Measurements from ENCODE around the gene COL9A3. TPM values are rescaled to one million over a fixed set of nuclear protein-coding genes. Genes with fewer than 3 reads are reported as not detected.

COL9A3 gene
- total and polyA plus RNA-seq, 2 of the 8 experiments (the other 6 are each of a cell fraction or from before 2014, with no cell fraction given), result 21.7 to 80.1 TPM

GRCh38 chr20:62790075-62790474, 26.8 kb upstream of the COL9A3 start:
- no peak overlapping the region for H3K9ac ChIP-seq (replicated peaks in 1 of 4; ENCODE audit: extremely low read depth in 1 of 4, low read depth in 3 of 4, low read length in 3 of 4)
- no peak overlapping the region for H3K4me3 ChIP-seq (ENCODE audit: extremely low read depth in 1 of 4, insufficient read depth in 2 of 4, low read depth in 3 of 4, low read length in 4 of 4)
- no peak for DNase-seq (ENCODE audit: low read depth in 1 of 2, low spot score in 2 of 2)
- H3K4me2 ChIP-seq (ENCODE audit: insufficient read depth in 1 of 2, low read depth in 2 of 2, low read length in 2 of 2), result no peak overlapping the region
- no peak overlapping the region for H4K5ac ChIP-seq (ENCODE audit: insufficient read length, low read depth, low read length)
- H2AFZ ChIP-seq (ENCODE audit: low read length), result no peak overlapping the region
- peak overlapping the region; percentile 47 for H3K4ac ChIP-seq (replicated peaks; ENCODE audit: insufficient read length, low read depth, low read length)
- no peaks in the 10 kb centered on the region for H3K9me3 ChIP-seq (ENCODE audit: insufficient read depth in 2 of 2, low read depth in 1 of 2, low read length in 1 of 2)
- ChIA-PET CTCF (ENCODE audit: partially characterized antibody) (interaction anchor here (0.9 to 6.4 kb wide), 30 partner anchors 7 to 290 kb away, joined by 3 to 65 read pairs (median 10); partner anchors contain the start of gene NTSR1), POLR2A (ENCODE audit: partially characterized antibody) (interaction anchor here (1.5 kb wide), 1 partner anchor 10 kb away, joined by 4 read pairs; no protein-coding TSS in a partner anchor)
- FAIRE-seq, result no peak
- no peak overlapping the region for H3K56ac ChIP-seq (replicated peaks; ENCODE audit: insufficient read length, low read depth, low read length)
- no peak overlapping the region for H2BK20ac ChIP-seq (ENCODE audit: low read length)
- H2BK12ac ChIP-seq (ENCODE audit: low read depth, low read length), result no peak overlapping the region; the same call in 1 of the 2 replicates
- peaks cover 0 to 10% (median 4%) of the 10 kb centered on the region in 4 experiments; a peak in 5 of 7 replicates for H3K27me3 ChIP-seq (replicated peaks in 1 of 4; ENCODE audit: control insufficient read depth in 3 of 4, extremely low read depth in 1 of 4, insufficient read depth in 3 of 4, low read length in 3 of 4)
- peaks cover 0 to 8% (median 5%) of the 10 kb centered on the region in 4 experiments; a peak in 4 of 7 replicates for H3K4me1 ChIP-seq (replicated peaks in 1 of 4; ENCODE audit: control insufficient read depth in 3 of 4, insufficient read depth in 4 of 4, low read length in 3 of 4)
- H2BK120ac ChIP-seq (replicated peaks; ENCODE audit: low read depth, low read length), result no peak overlapping the region
- H2AK5ac ChIP-seq (ENCODE audit: low read depth, low read length), result 0 out of 2 replicates have a peak overlapping the region, but pooled peaks have one; percentile 9
- H3K27ac ChIP-seq (ENCODE audit: low read depth, low read length), result no peak overlapping the region
- H3K23me2 ChIP-seq (ENCODE audit: low read depth, low read length), result peaks cover under 1% of the 10 kb centered on the region; the same call in 1 of the 2 replicates
- H4K20me1 ChIP-seq (replicated peaks in 1 of 2; ENCODE audit: control insufficient read depth in 1 of 2, insufficient read depth in 2 of 2, low read length in 2 of 2), result no peaks in the 10 kb centered on the region
- H3K23ac ChIP-seq (ENCODE audit: insufficient read length), result no peak overlapping the region
- no peaks in the 10 kb centered on the region for H3K36me3 ChIP-seq (ENCODE audit: control insufficient read depth in 2 of 4, insufficient read depth in 4 of 4, low read length in 3 of 4)
- H4K8ac ChIP-seq (ENCODE audit: extremely low read depth, insufficient read depth, low read length), result no peak overlapping the region
- no peaks in the 10 kb centered on the region for H3K79me1 ChIP-seq (ENCODE audit: low read depth, low read length)
- no peak overlapping the region for H3K18ac ChIP-seq (ENCODE audit: extremely low read depth, low read length)
- no peaks in the 10 kb centered on the region for H3K79me2 ChIP-seq (ENCODE audit: control insufficient read depth in 1 of 2, insufficient read depth in 2 of 2, low read length in 2 of 2)
- no peak for TF ChIP-seq POLR2A (IDR thresholded peaks at IDR 0.05; ENCODE audit: control extremely low read depth in 1 of 2, low read depth in 2 of 2, low read length in 2 of 2)
- TF ChIP-seq ZNF274 (IDR thresholded peaks at IDR 0.05; ENCODE audit: borderline replicate concordance, extremely low read depth, low read length), result no peak
- TF ChIP-seq USF2 (IDR thresholded peaks at IDR 0.05; ENCODE audit: low read length), result no peak
- 91% methylated on average over 12 of the region's 12 CpGs; no CpG with 5 or more reads in 1 of the 2 experiments for WGBS, 2 experiments (ENCODE audit: extremely low coverage in 1 of 2, insufficient coverage in 1 of 2, insufficient read length in 1 of 2, insufficient replicate concordance in 2 of 2, low coverage in 1 of 2, low lambda C conversion rate in 2 of 2, missing lambda C conversion rate in 1 of 2)
- H4K91ac ChIP-seq (replicated peaks; ENCODE audit: insufficient read length, low read length), result peak overlapping the region; percentile 31
- no peak overlapping the region for H3K14ac ChIP-seq (ENCODE audit: insufficient read length)
- no peak overlapping the region for H2BK5ac ChIP-seq (ENCODE audit: low read depth, low read length)
- H2BK15ac ChIP-seq (ENCODE audit: low read length), result no peak overlapping the region

Data from H1 (cell line).